Measurements from ENCODE around the gene NAALADL2.

The NAALADL2 gene

DNA sequence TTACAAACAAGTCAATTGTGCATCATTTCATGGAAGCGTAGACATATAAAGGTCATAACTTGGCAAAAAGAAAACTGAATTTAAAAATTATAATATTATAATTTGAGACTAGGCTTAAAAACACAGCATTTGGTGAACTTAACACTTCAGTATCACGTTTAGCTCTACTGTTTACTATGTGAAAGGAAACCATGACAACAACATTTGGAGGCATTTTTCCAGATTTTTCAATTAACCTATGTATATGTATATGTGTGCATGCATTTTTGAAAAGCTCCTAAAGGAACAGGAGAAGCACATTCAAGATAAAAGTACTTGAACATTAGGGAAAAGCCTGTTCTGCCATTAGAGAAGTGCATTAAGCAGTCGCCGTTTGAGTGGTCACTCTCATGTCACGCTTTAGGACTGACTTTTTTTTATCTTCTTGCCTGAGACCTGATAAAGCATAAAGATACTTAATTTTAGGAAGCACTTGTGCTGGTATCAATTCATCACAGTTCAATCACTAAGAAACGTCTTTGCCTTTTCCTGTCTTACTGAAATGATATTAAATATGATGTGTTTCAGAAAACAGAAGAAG is 156.0 kb downstream of the NAALADL2 start:
- Histone ChIP-seq H3K9me3 (no peaks in the 10 kb centered on the region), H3K27me3 (no peaks in the 10 kb centered on the region), H3K36me3 (no peaks in the 10 kb centered on the region), H3K4me1 (no peaks in the 10 kb centered on the region), H3K4me3 (ENCODE audit: low read depth, low read length) (no peak overlapping the region)
- no peak for DNase-seq
- TF ChIP-seq, protein P1, sequence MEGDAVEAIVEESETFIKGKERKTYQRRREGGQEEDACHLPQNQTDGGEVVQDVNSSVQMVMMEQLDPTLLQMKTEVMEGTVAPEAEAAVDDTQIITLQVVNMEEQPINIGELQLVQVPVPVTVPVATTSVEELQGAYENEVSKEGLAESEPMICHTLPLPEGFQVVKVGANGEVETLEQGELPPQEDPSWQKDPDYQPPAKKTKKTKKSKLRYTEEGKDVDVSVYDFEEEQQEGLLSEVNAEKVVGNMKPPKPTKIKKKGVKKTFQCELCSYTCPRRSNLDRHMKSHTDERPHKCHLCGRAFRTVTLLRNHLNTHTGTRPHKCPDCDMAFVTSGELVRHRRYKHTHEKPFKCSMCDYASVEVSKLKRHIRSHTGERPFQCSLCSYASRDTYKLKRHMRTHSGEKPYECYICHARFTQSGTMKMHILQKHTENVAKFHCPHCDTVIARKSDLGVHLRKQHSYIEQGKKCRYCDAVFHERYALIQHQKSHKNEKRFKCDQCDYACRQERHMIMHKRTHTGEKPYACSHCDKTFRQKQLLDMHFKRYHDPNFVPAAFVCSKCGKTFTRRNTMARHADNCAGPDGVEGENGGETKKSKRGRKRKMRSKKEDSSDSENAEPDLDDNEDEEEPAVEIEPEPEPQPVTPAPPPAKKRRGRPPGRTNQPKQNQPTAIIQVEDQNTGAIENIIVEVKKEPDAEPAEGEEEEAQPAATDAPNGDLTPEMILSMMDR (IDR thresholded peaks at IDR 0.05; ENCODE audit: low read depth, low read length) = no peak

DNA sequence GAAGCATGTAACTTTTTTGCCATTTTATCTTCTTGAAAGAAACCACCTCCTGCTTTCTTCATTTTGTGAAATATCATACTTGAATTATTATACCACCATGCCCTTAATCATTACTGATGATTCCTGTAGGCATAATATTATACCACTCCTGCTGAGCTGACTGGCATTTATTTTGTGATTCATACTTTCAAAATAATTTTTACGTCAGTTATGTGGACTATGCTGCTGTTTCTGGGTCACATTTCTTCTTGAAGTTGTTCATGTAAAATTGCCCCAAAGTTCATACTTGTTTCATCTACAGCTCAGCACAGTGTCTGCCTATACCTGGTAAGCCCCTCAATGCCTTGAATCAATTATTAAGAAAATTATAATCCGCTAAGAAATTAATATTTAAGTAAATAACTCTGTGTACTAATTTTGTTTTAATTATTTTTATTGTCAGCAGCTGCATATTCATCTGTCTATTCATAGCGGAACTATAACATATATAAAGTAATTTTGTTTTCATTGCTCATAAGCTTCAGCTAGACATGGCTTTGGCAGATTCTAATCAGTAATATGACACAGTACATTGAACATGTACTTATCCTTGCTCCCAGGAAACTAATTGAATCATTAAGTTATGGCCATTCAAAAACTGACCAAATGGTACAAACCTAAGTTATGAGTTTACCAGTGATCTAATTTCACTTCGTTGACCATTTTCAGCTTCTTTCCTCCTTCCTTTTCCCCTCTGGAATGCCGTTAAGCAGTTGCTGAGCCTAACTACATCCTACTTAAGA is 160.0 kb downstream of the NAALADL2 start:
- Histone ChIP-seq H3K4me3 (ENCODE audit: low read depth, low read length) (no peak overlapping the region), H3K36me3 (no peaks in the 10 kb centered on the region), H3K27me3 (no peaks in the 10 kb centered on the region), H3K9me3 (no peaks in the 10 kb centered on the region), H3K4me1 (no peaks in the 10 kb centered on the region)
- TF ChIP-seq, protein P1 (IDR thresholded peaks at IDR 0.05; ENCODE audit: low read depth, low read length) = no peak
- no peak for DNase-seq

GRCh38 chr3:175020101-175020500 is 161.0 kb downstream of the NAALADL2 start:
- DNase-seq = no peak
- Histone ChIP-seq H3K27me3 (no peaks in the 10 kb centered on the region), H3K4me3 (ENCODE audit: low read depth, low read length) (no peak overlapping the region), H3K36me3 (no peaks in the 10 kb centered on the region), H3K4me1 (no peaks in the 10 kb centered on the region), H3K9me3 (no peaks in the 10 kb centered on the region)
- TF ChIP-seq, protein P1 (IDR thresholded peaks at IDR 0.05; ENCODE audit: low read depth, low read length) = no peak

DNA sequence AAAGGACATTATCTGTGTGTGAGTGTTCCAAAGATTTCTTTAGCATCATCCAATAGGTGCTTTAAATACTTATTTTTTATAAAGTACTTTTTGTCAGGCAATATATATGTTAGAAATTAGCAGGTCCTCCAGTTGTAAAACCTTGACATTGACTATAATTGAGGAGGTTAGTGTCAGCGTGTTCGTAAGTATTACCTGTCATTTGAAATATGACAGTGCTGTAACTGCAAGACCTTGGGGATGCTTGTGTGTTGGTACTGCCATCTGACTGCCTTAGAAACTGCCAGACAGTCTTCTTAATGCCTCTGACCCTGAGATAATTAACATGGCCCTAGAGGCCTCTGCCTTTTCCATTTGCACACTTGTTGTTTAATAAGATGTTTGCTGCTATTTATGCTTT is 170.7 kb downstream of the NAALADL2 start:
- Histone ChIP-seq H3K36me3 (no peaks in the 10 kb centered on the region), H3K4me1 (no peaks in the 10 kb centered on the region), H3K9me3 (no peaks in the 10 kb centered on the region), H3K27me3 (no peaks in the 10 kb centered on the region), H3K4me3 (ENCODE audit: low read depth, low read length) (no peak overlapping the region)
- no peak for DNase-seq
- TF ChIP-seq, protein P1 (IDR thresholded peaks at IDR 0.05; ENCODE audit: low read depth, low read length) = no peak

- H3K27me3 ChIP-seq = no peaks in the 10 kb centered on the region
- H3K9me3 ChIP-seq = no peaks in the 10 kb centered on the region
- no peaks in the 10 kb centered on the region for H3K36me3 ChIP-seq
- DNase-seq = no peak
- TF ChIP-seq, protein P1 (IDR thresholded peaks at IDR 0.05; ENCODE audit: low read depth, low read length) = no peak
- no peak overlapping the region for H3K4me3 ChIP-seq (ENCODE audit: low read depth, low read length)
- no peaks in the 10 kb centered on the region for H3K4me1 ChIP-seq
These were observed 180.7 kb downstream of the NAALADL2 start for GRCh38 chr3:175039875-175040274.

DNA sequence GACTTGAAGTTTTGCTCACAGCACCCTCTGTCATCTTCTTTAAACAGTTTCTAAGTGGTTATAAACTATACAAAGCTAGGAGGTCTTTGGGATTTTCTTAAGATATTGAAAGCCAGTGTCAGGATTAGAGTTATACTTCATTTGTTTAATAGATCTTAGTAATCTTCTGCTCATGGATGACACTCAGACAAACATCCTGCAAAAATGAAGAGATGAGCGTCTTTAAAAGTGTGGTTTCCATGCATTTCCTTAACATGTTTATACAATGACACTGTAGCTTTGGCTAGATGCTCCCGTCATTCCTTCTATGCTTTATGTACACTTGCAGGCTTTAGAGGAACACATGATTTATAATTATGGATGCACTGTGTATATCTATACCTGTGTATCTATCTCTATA is 182.2 kb downstream of the NAALADL2 start:
- H3K4me1 ChIP-seq = no peaks in the 10 kb centered on the region; the same call in 1 of the 2 replicates
- no peak for DNase-seq
- no peaks in the 10 kb centered on the region for H3K9me3 ChIP-seq
- TF ChIP-seq, protein P1 (IDR thresholded peaks at IDR 0.05; ENCODE audit: low read depth, low read length) = no peak
- H3K27me3 ChIP-seq = no peaks in the 10 kb centered on the region
- H3K36me3 ChIP-seq = no peaks in the 10 kb centered on the region
- H3K4me3 ChIP-seq (ENCODE audit: low read depth, low read length) = no peak overlapping the region
